NCI-H69 (cell line): ENCODE results near the gene BICD2.
"Not testable (repeated sequence)": the region's sequence is repeated elsewhere in the genome, so short reads cannot be mapped to it uniquely, and the experiment has no call there.

ENCODE experiments used
- DNase-seq: peaks from one replicate; lab custom pipeline; 2025; lab: John Stamatoyannopoulos, UW

BICD2 gene

GRCh38 chr9:92770360-92770995 lies 5.8 kb upstream of the BICD2 start:
- DNase-seq: peak; percentile 96

DNA sequence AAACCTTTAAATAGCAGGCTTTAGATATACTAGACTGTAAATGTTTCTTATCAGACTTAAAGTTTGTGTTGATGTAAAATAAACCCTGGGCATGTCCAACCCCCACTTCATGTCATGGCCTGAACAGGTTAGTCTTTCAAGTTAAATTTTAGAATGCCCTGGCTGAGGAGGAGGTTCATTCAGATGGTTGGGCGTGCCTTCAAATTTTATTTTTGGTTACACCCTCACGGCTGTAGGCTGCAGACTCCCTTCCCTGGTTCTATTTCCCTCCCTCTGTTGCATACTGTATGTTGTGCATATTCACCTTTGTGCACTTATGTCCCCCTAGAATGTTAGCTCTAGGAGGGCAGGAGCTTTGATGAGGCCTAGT lies 5.3 kb upstream of the BICD2 start:
- DNase-seq: no peak

DNA sequence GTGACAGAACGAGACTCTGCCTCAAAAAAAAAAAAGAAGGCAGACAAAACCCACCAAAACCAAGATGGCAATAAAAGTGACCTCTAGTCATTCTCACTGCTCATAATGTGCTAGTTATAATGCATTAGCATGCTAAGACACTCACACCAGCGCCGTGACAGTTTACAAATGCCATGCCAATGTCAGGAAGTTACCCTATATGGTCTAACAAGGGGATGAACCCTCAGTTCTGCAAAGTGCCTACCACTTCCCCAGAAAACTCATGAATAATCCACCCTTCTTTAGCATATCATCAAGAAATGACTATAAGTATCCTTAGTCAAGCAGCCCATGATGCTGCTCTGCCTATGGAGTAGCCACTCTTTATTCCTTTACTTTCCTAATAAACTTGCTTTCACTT lies 4.7 kb upstream of the BICD2 start:
- DNase-seq: no peak

GRCh38 chr9:92768816-92769215 lies 4.2 kb upstream of the BICD2 start:
- DNase-seq: not testable (repeated sequence)

DNA sequence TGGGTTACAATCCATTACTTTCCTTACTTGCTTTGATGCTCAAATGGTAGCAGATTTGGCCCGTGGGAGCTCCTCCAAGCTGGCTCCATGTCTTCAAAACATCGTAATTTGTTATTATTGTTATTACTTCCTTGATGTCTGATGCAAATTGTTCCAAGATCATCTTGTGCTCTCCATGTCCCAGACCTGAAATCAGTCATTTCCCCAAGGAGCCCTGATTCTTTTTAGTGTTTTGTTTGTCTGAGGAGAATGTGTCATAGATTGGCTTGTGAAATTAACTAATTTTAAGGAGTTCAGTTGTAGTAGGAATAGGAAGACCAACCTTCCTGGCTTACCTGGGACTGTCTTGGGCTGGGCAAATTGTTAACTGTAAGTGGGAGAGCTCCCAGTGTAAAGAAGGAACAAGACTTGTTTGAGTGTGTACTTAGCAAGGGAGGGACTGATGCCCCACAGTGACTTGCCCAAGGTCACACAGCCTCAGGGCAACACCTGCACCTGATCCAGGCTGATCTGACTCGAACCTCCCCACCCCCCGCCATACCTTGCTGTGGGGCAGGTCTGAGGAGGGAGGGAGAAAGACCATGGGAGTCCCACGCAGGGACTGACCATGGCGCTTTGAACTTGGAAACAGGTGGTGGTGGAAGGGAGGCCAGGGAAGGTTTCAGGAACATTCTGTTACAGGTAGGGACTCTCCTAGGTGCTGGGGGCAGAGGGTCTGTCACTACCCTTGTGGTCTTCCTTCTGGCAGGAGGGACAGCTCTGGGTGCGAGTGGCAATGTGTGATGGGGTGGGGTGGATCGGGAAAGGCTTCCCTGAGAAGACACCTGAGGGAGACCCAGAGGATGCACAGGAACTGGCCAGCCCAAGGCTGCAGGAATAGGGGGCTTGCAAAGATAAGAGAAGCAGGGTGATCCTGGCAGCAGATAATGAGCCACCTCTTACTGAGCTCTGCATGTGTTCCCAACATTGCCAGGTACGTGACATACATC lies 2.7 kb upstream of the BICD2 start:
- DNase-seq: no peak

- peak; percentile 99 for DNase-seq
These were observed 629 bp upstream of the BICD2 start for GRCh38 chr9:92764988-92765936.

DNA sequence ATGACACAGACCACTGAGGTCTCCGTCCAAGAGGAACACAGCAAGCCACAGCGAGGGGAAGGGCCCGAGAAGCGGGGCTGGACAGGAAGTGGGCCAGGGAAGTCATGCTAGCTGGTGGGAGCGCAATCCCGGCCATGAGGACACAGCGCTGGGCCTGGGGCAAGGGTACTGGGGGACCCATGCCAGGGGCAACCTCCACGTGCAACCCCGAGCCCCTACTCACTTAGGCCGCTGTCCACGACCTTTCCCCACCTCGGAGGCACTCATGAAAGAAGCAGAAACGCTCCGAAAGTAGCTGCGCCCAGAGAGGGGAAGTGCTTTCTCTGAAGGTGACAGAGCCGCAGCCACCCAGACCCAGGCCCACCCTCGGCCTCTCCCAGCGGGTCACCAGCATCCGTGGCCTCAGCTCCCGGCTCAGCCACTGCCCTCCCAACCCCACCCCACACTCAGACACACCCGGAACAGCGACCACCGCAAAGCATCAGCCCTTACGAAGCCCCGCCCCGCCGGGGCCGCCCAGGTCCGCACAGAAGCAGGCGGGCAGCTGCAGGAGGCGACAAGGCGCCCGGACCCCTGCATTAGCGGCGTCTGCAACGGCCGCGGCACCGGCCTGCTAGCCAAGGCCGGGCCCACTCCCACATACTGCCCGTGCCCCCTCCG lies 782 bp downstream of the BICD2 start:
- peak; percentile 51 for DNase-seq

DNA sequence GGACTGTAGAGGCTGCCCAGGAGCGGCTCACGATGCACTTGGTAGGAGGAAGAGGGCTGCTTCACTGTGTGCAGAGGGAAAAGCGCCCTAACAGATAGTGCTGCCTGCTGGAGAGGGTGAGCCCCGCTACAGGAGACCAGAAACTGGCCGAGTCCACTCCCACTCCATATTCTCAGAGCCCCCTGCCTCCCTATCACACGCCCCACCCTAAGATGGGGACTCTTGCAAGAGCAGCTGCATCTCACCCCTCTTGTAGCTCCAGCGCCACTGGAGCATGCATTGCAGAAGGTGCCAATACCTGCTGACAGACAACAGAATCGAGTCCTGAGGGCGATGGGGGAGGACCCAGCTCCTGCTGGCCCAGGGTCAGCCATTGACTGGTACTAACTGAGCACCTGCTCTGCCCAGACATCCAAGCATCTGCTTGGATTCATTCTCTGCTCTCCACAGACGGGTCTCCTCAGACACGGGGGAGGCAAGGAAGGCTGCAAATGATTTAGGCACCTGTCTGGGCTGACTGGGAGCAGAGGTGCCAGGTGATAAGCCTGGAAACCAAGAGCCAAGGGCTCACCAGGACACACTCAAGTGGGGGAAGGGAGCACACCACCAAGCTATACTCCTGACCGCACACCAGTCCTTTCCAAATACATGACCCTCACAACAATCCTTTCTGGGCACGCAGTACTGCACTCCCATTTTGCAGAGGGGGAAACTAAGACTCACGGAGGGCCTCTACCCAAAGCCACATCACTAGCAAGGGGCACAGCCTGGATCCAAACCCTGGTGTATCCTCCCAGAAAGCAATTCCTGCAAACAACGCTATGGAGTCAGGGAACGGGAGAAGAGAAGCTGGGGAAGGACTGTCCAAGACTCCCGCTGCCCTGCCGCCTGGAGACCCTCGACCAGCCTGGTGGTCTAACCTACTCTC lies 1.6 kb downstream of the BICD2 start:
- DNase-seq: peak; percentile 35

DNA sequence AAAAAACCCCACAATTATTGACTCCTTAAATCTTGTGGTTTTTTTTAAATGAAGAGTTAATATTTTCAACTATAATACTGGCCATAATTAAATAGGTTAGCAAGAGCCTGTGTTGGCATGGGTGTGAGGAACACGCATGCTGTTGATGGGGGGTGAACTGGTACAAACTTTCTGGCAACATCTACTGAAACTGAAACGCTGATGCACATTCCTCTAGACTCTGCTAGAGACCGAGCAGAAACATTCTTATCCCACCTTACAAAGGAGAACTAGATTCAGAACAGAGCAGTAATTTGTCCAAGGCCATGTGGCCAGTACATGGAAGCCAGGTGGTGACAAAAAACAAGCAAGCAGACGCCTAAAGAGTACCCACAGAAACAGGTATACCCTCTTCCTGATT lies 2.4 kb downstream of the BICD2 start:
- DNase-seq: no peak

- DNase-seq: no peak
These were observed 2.9 kb downstream of the BICD2 start for GRCh38 chr9:92761686-92762085.

DNA sequence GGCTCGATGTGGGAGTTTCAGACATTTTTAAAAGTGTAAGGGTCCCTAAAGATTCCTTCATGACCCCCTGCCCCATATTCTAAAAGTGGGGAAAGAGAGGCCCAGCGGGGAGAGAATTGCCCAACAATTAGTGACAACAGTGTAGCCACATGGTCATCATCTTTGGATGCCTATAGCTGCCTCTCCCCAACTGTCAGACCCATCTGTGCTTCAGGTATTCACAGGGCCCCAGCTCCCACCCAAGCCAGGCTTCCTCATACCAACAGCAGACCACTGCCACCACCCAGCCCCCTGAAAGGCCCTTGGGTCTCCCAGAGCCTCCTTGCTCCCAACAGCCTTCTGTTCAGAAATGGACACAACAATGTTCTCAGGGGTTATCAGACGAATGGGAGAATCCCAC lies 4.1 kb downstream of the BICD2 start:
- DNase-seq: no peak

DNA sequence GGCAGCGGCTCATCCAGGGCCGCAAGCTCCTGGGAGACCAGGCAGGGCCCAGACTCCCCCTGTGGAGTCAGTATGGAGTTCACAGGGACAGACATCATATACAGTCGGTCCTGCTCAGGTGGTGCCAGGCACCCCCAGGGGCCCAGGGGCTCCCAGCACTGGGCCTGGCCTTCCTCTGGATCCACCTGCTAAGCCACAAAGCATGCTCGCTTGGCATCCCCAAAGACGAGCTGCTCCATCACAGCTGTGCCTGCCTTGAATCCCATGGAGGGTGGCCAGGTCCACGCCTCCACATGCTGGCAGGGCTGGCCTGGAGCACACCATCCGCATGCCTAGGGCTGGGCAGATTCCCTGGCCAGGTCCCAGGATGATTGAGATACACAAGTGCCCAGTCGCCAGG lies 4.6 kb downstream of the BICD2 start:
- DNase-seq: no peak

GRCh38 chr9:92759446-92759845 lies 5.2 kb downstream of the BICD2 start:
- DNase-seq: no peak

- no peak for DNase-seq
These were observed 7.8 kb downstream of the BICD2 start for GRCh38 chr9:92756792-92757191.

DNA sequence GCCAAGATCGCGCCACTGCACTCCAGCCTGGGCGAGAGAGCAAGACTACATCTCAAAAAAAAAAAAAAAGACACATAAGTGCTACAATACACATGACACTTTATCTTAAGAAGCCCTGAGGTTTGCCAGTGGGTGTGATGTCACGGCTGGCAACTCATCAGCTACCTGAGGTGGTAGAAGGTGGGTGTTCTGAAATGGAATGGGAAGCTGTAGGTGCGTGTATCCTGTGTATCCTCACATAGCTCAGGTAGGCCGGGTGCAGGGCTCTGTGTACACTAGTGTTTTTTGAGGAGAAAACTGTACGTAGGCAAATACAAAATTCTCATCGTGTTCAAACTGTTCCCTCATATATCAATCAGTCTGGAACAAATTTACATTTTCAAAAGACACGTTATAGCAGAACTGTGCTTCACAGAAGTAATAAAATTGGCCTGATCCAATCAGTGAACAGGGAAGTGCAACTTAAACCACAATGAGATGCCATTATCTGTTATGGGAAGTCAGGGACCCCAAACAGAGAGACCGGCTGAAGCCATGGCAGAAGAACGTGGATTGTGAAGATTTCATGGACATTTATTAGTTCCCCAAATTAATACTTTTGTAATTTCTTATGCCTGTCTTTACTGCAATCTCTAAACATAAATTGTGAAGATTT lies 10.4 kb downstream of the BICD2 start:
- no peak for DNase-seq

- DNase-seq: no peak
These were observed 11.7 kb downstream of the BICD2 start for GRCh38 chr9:92752812-92753404.

GRCh38 chr9:92749934-92750315 lies 14.7 kb downstream of the BICD2 start:
- DNase-seq: no peak

GRCh38 chr9:92749071-92749933 lies 15.3 kb downstream of the BICD2 start:
- DNase-seq: peak; percentile 64

GRCh38 chr9:92748233-92748497 lies 16.5 kb downstream of the BICD2 start:
- DNase-seq: no peak
